ENCODE data around the gene MRPL52.
"Not testable (repeated sequence)": the region's sequence is repeated elsewhere in the genome, so short reads cannot be mapped to it uniquely, and the experiment has no call there.

MRPL52 gene

DNA sequence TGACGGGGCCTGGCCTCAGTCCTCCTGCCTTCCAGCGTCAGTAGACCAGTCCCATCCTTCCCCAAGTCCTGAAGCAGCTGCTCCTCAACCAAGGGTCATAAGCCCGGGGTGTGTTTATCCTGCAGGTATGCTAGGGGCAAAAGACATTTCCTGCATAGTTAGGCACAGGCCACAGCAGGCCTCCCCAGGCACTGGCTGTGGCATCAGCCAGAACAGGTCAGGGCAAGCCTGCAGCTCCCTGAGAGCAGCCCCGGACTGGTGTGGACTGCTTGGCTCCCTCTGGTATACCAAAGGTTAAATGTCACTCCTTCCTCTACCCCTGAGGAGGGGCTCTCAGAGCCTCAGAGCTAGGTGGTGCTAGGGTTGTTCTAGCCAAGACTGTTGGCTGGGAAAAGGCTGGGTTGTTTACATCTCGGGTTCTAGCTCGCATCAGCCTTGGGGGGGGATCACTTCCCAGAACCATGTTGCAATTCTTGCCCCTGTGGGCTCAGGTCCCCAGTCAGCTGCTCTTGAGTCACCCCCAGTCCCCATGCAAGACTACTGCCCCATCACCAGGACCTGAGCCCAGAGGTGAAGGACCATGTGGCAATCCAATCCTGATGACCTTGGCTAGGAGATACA, 9.6 kb downstream of the MRPL52 start:
- no peak for DNase-seq

DNA sequence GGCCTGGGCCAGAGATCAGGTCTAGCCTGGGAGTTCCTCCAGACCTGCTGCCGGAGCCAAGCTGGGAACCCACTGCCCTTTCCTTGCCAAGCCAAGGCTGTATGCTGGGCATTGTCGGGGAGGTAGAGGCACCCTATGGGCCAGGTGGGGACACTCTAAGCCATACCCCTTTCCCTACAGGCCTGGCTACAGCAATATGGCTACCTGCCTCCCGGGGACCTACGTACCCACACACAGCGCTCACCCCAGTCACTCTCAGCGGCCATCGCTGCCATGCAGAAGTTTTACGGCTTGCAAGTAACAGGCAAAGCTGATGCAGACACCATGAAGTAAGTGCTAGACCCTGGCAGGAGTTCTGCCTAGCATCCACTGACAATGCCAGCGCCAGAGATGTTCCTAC, 11.6 kb downstream of the MRPL52 start:
- no peak for DNase-seq

DNA sequence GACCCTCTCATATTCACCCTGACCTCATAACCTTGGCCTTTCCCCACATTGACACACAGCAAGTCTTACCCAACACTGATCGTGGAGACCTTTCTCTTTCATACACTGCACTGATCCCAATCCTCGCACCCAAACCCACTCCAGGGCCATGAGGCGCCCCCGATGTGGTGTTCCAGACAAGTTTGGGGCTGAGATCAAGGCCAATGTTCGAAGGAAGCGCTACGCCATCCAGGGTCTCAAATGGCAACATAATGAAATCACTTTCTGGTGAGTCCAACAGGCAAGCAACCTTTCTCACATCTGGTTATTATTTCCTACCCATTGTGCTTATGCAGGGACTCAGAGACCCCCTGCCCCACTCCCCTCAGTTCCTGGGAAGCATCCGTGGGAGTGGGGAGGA, 12.1 kb downstream of the MRPL52 start:
- no peak for DNase-seq

DNA sequence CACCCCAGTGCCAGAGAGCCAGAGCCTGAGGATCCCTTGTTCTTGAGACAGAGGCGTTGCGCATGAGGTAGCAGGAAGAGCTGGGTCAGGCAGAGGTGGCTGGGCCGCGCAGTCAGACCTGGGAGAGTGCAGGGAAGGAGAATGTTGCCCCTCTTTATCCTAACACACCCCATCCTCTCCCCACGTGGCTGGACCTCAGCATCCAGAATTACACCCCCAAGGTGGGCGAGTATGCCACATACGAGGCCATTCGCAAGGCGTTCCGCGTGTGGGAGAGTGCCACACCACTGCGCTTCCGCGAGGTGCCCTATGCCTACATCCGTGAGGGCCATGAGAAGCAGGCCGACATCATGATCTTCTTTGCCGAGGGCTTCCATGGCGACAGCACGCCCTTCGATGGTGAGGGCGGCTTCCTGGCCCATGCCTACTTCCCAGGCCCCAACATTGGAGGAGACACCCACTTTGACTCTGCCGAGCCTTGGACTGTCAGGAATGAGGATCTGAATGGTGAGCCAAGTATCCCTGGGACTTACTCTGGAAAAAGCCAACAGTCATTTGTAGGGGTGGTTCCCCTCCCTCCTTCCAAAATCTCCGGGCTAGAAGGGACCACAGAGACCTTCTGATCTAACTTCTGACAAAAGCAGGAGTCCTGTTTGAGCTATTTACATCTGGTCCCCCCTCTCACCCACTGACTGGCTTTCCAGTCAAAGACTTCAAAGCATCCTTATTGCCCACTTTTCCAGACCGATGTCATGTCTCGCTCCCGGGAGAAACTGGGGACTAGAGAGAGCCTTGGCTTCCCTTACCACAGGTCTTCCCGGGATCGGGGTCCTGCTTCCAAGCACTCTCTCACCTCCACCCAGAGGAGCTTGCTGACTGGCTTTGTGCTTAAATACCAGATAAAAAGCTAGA, 12.8 kb downstream of the MRPL52 start:
- no peak for DNase-seq

DNA sequence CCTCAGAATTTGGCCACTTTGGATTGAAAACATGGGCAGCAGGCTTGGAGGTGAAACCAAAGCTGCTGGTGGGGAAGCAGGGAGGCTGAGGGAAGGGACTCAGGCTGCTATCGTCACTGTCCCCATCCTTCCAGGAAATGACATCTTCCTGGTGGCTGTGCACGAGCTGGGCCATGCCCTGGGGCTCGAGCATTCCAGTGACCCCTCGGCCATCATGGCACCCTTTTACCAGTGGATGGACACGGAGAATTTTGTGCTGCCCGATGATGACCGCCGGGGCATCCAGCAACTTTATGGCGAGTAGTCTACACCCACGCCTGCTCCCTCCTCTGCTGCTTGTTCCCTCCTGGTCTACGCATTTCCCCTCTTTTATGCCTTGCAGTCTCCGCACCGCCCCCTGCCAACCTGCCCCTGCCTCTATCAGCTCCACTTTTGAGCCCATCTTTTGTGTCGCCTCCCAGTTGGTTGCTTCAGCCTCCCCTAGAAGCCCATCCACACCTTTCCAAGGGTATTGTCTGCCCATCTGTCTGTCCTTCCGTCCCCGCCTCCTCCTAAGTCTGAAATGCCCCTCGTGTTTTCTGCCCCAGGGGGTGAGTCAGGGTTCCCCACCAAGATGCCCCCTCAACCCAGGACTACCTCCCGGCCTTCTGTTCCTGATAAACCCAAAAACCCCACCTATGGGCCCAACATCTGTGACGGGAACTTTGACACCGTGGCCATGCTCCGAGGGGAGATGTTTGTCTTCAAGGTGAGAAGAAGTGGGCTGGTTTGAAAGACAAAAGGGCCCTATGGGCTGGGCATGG, 13.6 kb downstream of the MRPL52 start:
- no peak for DNase-seq

DNA sequence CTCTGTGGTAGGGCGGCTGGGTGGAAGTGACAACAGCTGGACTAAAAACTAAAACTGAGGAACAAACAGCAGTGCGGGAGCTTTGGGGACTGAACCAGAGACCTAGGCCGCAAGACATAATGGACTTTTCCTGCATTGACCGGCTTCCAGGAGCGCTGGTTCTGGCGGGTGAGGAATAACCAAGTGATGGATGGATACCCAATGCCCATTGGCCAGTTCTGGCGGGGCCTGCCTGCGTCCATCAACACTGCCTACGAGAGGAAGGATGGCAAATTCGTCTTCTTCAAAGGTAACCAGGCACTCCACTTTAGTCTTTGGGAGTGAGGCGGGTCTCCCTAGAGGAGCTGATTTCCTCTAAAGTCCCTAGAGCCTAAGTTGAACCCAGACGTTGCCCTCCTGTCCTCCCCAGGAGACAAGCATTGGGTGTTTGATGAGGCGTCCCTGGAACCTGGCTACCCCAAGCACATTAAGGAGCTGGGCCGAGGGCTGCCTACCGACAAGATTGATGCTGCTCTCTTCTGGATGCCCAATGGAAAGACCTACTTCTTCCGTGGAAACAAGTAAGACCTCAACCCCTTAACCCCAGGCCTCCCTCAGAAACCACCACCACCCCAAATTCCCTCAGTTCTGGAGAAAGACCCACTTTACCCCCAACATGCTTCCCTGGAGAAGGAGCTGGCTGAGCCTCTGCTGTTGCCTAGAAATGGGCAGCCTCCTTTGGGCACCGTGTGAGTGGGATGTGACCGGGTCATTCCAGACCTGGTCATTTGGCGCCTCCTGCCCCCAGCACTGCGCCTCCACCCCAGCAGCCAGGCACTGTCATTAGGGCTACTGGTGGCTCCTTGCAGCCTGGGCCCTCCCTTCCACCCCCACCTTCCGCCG, 14.8 kb downstream of the MRPL52 start:
- no peak for DNase-seq

DNA sequence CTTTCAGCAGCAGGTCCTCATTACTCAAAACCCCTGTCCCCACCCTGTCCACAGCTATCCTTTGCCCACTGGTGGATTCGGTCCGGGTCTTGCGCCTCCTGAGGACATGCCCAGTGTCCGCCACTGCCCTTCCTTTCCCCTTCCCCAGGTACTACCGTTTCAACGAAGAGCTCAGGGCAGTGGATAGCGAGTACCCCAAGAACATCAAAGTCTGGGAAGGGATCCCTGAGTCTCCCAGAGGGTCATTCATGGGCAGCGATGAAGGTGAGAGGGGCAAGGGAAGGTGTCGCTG, 15.4 kb downstream of the MRPL52 start:
- DNase-seq = no peak

DNA sequence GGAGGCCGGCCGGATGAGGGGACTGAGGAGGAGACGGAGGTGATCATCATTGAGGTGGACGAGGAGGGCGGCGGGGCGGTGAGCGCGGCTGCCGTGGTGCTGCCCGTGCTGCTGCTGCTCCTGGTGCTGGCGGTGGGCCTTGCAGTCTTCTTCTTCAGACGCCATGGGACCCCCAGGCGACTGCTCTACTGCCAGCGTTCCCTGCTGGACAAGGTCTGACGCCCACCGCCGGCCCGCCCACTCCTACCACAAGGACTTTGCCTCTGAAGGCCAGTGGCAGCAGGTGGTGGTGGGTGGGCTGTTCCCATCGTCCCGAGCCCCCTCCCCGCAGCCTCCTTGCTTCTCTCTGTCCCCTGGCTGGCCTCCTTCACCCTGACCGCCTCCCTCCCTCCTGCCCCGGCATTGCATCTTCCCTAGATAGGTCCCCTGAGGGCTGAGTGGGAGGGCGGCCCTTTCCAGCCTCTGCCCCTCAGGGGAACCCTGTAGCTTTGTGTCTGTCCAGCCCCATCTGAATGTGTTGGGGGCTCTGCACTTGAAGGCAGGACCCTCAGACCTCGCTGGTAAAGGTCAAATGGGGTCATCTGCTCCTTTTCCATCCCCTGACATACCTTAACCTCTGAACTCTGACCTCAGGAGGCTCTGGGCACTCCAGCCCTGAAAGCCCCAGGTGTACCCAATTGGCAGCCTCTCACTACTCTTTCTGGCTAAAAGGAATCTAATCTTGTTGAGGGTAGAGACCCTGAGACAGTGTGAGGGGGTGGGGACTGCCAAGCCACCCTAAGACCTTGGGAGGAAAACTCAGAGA, 16.3 kb downstream of the MRPL52 start:
- no peak for DNase-seq

DNA sequence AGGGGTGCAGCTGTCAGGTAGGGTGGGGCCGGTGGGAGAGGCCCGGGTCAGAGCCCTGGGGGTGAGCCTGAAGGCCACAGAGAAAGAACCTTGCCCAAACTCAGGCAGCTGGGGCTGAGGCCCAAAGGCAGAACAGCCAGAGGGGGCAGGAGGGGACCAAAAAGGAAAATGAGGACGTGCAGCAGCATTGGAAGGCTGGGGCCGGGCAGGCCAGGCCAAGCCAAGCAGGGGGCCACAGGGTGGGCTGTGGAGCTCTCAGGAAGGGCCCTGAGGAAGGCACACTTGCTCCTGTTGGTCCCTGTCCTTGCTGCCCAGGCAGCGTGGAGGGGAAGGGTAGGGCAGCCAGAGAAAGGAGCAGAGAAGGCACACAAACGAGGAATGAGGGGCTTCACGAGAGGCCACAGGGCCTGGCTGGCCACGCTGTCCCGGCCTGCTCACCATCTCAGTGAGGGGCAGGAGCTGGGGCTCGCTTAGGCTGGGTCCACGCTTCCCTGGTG, 17.2 kb downstream of the MRPL52 start:
- no peak for DNase-seq

DNA sequence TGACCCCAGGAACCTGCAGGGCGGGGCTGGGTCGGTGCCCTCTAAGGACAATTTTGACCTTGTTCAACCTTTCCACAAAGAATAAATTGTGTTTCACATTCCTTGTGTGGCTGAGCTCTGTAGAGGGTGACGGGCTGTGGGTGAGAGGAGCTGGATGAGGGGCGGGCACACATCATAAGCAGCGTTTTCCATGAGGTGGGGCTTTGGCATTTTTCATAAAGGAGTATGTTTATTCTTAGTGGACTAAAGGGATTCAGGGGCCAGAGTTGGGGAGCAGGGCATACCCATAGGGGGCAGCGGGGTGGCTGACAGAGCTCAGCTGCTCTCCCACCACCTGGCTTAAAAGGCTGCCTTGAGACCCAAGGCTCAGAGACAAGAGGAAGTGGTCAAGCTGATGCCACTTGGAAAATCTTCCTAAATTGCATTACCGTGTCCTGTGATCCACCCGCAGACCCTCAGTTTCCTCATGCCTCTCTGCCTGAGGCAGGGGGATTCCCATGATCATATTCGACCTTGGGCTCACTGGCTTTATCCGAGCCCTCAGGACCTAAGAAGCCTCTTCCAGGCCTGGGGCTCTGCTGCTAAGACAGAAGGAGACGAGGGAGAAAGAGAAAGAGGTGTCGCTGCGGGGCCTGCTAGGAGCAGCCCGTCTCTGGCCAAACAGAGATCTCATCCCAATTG, 18.1 kb downstream of the MRPL52 start:
- DNase-seq = no peak

DNA sequence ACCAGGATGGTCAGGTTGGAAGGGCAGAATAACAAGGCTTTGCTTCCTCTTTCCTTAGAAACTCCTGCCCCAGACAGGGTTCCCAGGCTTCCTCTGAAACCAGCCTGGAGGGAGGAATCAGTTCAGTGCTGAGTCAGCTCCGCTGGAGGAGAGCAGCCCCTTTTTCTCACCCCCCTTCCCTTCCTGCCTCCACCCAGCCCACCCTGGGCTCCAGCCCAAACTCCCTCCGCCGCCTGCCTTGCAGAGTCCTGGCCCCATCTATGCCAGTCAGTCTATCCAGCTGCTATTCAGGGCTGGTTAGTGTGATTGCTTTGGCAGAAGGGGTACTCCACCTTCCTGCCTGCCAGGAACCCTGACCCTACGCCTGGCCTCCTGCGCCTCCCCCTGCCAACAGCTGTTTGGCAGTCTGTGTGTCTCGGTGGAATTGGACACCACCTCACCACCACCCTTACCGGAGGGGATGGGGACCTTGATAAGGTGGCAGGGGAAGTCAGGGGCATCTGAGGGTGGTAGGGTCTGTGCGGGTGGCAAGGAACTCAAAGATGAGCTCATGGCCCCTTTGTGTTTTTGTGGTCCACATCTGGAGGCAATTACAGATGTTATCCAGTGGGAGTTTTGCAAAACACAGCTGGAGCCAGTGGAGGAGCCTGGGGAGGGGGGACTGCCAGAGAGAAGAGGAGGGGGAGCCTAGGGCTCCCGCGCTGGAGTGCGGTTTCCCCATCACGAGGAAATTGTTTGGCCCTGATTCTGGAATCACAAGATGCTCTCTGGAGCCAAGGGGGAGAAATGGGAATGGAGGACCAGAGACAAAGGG, 18.9 kb downstream of the MRPL52 start:
- DNase-seq = no peak

DNA sequence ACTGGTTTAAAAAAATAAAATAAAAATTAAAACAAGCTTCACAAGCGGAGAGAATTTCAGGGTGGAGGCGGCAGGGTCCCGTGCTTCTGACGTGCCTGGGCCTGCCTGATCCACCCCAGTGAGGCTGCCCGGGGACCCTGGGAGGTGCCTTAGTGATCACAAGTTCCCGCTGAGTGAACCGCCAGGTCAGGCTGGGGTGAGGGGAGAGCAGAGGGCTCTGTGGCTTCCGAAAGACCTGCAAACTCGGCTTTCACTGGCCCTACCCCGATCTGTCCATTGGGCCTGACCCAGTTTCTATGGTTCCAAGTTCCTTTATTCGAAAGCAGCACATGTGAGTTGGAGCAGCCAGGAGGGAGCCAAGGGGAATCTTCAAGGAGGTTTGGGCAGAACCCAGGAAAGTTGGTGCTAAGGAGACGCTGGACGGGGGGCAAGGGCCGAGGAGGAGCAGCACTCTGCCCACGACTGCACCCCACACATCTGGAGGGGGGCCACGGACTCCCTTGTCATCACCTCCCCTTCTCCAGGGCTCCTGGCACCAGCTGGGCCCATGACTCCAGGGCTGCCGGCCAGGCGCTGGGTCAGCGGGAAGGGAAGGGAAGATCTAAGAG, 19.6 kb downstream of the MRPL52 start:
- DNase-seq = no peak

DNA sequence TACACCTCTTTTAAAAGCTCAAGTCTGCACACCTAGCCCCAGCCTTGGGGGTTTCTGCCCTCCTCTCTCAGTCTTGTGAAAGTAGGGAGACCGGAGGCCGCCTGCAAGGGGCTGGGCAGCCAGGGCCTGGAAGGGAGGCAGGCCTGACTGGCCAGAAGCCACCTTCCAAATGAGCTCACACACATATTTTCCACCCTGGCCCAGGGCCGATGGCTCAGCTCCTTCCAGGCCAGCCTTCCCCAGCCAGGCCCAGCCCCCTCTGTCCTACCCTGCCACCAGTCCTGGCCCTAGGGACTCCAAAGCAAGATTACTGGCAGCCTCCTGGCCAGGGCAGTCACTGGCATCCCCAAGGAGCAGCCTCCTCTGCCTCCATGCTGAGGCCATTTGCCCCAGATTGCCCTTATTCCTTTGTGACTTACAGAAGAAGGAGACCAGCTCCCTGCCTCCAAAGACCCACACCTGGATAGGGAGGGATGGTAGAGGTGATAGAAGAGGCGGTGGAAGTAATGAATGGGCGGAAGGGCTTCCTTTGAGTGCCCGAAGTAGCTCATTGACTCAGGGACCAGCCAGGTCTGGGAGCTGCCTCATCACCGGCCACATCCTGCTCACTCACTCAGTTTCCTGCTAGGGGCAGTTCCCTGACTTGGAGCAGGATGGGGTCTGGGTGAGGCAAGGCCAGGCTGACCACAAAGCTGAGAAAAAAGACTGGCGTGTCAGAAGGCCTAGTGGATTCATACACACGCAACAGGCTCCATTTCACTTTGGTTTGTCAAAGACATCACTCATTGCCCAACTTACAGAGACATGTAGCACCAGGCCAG, 21.5 kb downstream of the MRPL52 start:
- no peak for DNase-seq

DNA sequence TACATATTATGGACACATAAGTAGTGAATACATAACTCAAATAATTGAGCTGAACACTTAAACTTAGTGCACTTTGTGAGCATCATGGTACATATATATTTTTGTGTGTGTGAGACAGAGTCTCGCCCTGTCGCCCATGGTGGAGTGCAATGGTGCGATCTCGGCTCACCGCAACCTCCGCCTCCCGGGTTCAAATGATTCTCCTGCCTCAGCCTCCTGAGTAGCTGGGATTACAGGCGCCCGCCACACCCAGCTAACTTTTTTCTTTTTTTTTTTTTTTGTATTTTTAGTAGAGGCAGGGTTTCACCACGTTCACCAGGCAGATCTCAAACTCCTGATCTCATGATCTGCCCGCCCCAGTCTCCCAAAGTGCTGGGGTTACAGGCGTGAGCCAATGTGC, 22.5 kb downstream of the MRPL52 start:
- not testable (repeated sequence) for DNase-seq

DNA sequence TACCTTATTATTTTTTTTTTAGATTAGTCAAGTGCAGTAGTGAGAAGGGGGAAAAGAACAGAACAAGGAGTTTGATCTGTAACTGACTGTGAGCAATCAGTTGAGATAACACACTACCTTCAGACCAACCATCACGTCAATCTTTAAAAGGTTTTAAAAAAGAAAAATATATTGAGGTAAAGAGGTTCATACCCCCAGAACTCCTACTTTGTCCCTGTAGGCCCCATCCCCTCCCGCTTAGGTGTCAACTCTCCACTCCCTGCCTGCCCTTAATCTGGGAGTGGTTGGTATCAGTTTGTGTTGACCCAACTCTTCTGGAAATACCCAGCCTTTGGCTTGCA, 22.9 kb downstream of the MRPL52 start:
- no peak for DNase-seq

DNA sequence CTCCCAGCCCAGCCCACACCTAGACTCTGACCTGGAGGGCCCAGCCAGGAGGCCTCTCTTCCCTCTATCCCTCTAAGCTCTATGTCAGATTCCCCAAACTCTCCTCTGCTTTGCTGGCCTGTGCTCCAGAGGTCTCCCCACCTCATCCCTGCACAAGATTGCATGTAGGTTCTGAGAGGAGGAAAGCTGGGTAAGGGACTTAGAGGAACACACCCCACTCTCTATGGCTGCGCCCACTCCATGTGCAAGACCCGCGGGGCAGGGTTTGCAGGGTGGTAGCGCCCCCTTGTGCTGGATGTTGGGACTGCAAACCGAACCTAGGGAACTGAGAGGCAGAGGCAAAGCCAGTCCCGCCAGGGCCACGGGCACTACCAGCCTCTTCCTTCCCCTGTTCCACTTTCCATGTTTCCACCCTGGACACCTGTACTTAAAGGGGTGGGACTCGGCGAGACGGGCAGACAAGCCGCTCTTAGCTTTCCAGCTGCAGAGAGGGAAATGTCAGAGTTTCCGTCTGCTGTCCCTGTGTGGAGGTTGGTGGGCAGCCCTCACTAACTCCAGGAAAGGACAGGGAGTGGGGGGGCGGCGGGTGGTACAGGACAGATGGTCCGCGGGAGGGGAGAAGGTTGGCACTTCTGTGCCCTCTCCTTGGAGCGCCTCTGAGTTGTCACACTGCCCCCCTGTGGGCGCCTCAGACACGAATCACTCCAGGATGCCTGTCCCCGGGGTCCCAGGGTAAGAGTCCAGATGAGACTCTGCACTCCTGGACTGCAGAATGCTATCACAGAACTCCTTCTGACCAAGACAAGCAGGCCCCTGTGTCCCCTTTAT, 23.5 kb downstream of the MRPL52 start:
- peak; percentile 90 for DNase-seq

DNA sequence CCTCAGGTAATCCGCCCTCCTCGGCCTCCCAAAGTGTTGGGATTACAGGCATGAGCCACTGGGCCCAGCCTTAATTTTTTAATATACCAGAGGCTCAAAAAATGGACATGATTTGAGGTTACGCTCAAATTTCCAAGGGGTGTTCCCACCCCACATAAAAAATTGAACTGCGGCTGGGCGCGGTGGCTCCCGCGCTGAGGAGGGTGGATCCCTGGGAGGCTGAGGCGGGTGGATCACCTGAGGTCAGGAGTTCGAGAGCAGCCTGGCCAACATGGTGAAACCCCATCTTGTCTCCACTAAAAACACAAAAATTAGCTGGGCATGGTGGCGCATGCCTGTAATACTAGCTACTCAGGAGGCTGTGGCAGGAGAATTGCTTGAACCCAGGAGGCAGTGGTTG, 24.6 kb downstream of the MRPL52 start:
- not testable (repeated sequence) for DNase-seq
